Coronary artery (tissue), 2 donors: ENCODE data around the gene CLCA2.

ENCODE experiments used
- DNase-seq: peaks from one replicate; pipeline ENCODE4 v3.0.0-alpha.2; 2017; ENCODE audit warnings: low spot score
- H3K27ac ChIP-seq, 2 donors: fragments of 200-600 bp; sonication (generic); one replicate each; pipeline ENCODE4 v1.5.1; 2016 to 2019
- H3K4me3 ChIP-seq: fragments of 200-600 bp; sonication (generic); 2 replicates; pipeline ENCODE4 v1.5.1; 2016; ENCODE audit warnings: mild to moderate bottlenecking, moderate library complexity
- CTCF ChIP-seq: fragments of 200-600 bp; sonication (generic); IDR thresholded peaks from one replicate; pipeline ENCODE4 v1.5.1; 2019; ENCODE audit warnings: antibody characterized with exemption

Gene CLCA2

GRCh38 chr1:86387916-86388627, 35.9 kb upstream of the CLCA2 start:
- Histone ChIP-seq H3K27ac (no peak overlapping the region), H3K4me3 (no peak overlapping the region)
- DNase-seq = no peak
- no peak for TF ChIP-seq CTCF

GRCh38 chr1:86388777-86389176, 35.2 kb upstream of the CLCA2 start:
- Histone ChIP-seq H3K27ac (peak overlapping the region in 1 of 2 donors; percentile 9), H3K4me3 (no peak overlapping the region)
- TF ChIP-seq CTCF = no peak
- DNase-seq = no peak

GRCh38 chr1:86389307-86389706, 34.7 kb upstream of the CLCA2 start:
- peak overlapping the region in 1 of 2 donors; percentile 9 for H3K27ac ChIP-seq
- H3K4me3 ChIP-seq = no peak overlapping the region
- no peak for DNase-seq
- TF ChIP-seq CTCF = no peak

- no peak for DNase-seq
- no peak overlapping the region for H3K4me3 ChIP-seq
- no peak for TF ChIP-seq CTCF
- H3K27ac ChIP-seq = no peak overlapping the region
These were observed 29.6 kb upstream of the CLCA2 start for GRCh38 chr1:86394416-86394815.

GRCh38 chr1:86395751-86396497, 28.0 kb upstream of the CLCA2 start, which contains the start of gene ODF2L:
TSS of gene ODF2L (minus strand) at chr1:86396323. CDS start at chr1:86387027, 9,296 bp downstream.
- H3K4me3 ChIP-seq = peak within 1 kb of the TSS; percentile 80
- no peak for TF ChIP-seq CTCF
- DNase-seq = peak; percentile 92
- H3K27ac ChIP-seq = peak within 1 kb of the TSS; percentile 75 to 83

- Histone ChIP-seq H3K27ac (peak overlapping the region; percentile 75 to 83), H3K4me3 (peak overlapping the region; percentile 80)
- TF ChIP-seq CTCF = no peak
- DNase-seq = no peak
These were observed 27.5 kb upstream of the CLCA2 start for GRCh38 chr1:86396498-86396890.
